GM21360 (cell line): ENCODE results near the gene FBXO7.

Experiments
- ATAC-seq: cut with Tn5 transposase; IDR thresholded peaks from one replicate; pipeline ENCODE4 v1.9.1; 2021; ENCODE audit warnings: mild to moderate bottlenecking, moderate library complexity; ENCODE audit not compliant: unreplicated experiment

FBXO7 gene

GRCh38 chr22:32531228-32531627, 56.6 kb downstream of the FBXO7 start:
- no peak for ATAC-seq

- ATAC-seq = no peak
Observed at GRCh38 chr22:32531931-32532819, 57.6 kb downstream of the FBXO7 start.

- ATAC-seq = no peak
Observed at GRCh38 chr22:32532820-32533128, 58.2 kb downstream of the FBXO7 start.

- ATAC-seq = no peak
Observed at GRCh38 chr22:32533265-32534111, 58.9 kb downstream of the FBXO7 start.

GRCh38 chr22:32534252-32535235, 59.9 kb downstream of the FBXO7 start:
- ATAC-seq = no peak

GRCh38 chr22:32535531-32536190, 61.0 kb downstream of the FBXO7 start:
- no peak for ATAC-seq

GRCh38 chr22:32536352-32536751, 61.7 kb downstream of the FBXO7 start:
- ATAC-seq = no peak

- ATAC-seq = no peak
Observed at GRCh38 chr22:32538521-32538920, 63.9 kb downstream of the FBXO7 start.

- ATAC-seq = no peak
Observed at GRCh38 chr22:32539631-32540421, 65.2 kb downstream of the FBXO7 start.

GRCh38 chr22:32541481-32541880, 66.9 kb downstream of the FBXO7 start:
- no peak for ATAC-seq

GRCh38 chr22:32542066-32542676, 67.6 kb downstream of the FBXO7 start:
- no peak for ATAC-seq

- ATAC-seq = no peak
Observed at GRCh38 chr22:32542677-32543357, 68.2 kb downstream of the FBXO7 start.

GRCh38 chr22:32544953-32545558, 70.4 kb downstream of the FBXO7 start:
- no peak for ATAC-seq

GRCh38 chr22:32545801-32546200, 71.2 kb downstream of the FBXO7 start:
- ATAC-seq = no peak

- no peak for ATAC-seq
Observed at GRCh38 chr22:32546496-32546895, 71.9 kb downstream of the FBXO7 start.

- ATAC-seq = no peak
Observed at GRCh38 chr22:32546935-32547334, 72.3 kb downstream of the FBXO7 start.

- ATAC-seq = no peak
Observed at GRCh38 chr22:32548039-32548438, 73.4 kb downstream of the FBXO7 start.
